H9 (cell line): ENCODE results near the gene CD86. TPM values are rescaled to one million over a fixed set of nuclear protein-coding genes. Genes with fewer than 3 reads are reported as not detected.

ENCODE experiments used
- DNase-seq: peaks from one replicate; pipeline ENCODE4 v3.0.0-alpha.2; 2017
- H2AFZ ChIP-seq: one replicate; pipeline ENCODE4 v1.6.1; 2013; ENCODE audit warnings: mild to moderate bottlenecking, low read length, control low read depth, moderate library complexity
- H2AK5ac ChIP-seq: 2 replicates; pipeline ENCODE4 v1.6.1; 2013; ENCODE audit warnings: low read length, control low read depth, mixed read lengths; ENCODE audit not compliant: insufficient read length
- H2BK120ac ChIP-seq: one replicate; pipeline ENCODE4 v1.6.1; 2013; ENCODE audit warnings: low read depth, mild to moderate bottlenecking, low read length, control low read depth, inconsistent platforms; ENCODE audit not compliant: poor library complexity, severe bottlenecking
- H2BK12ac ChIP-seq: 2 replicates; pipeline ENCODE4 v1.6.1; 2013; ENCODE audit warnings: low read length, control low read depth, mixed read lengths, low read depth; ENCODE audit not compliant: insufficient read length
- H2BK15ac ChIP-seq: 2 replicates; pipeline ENCODE4 v1.6.1; 2013; ENCODE audit warnings: low read depth, low read length, control low read depth
- H2BK20ac ChIP-seq: one replicate; pipeline ENCODE4 v1.6.1; 2013; ENCODE audit warnings: low read depth, mild to moderate bottlenecking, low read length, control low read depth, inconsistent platforms; ENCODE audit not compliant: poor library complexity, severe bottlenecking
- H2BK5ac ChIP-seq: 2 replicates; pipeline ENCODE4 v1.6.1; 2013; ENCODE audit warnings: low read length, control low read depth, mixed read lengths; ENCODE audit not compliant: insufficient read length
- H3K14ac ChIP-seq: 2 replicates; pipeline ENCODE4 v1.6.1; 2013; ENCODE audit warnings: low read length, control low read depth; ENCODE audit not compliant: insufficient read depth
- H3K18ac ChIP-seq: 2 replicates; pipeline ENCODE4 v1.6.1; 2013; ENCODE audit warnings: low read depth, mild to moderate bottlenecking, mixed read lengths, low read length, control low read depth; ENCODE audit not compliant: insufficient read length
- H3K23ac ChIP-seq: 2 replicates; pipeline ENCODE4 v1.6.1; 2013; ENCODE audit warnings: low read length, control low read depth, mixed read lengths, low read depth; ENCODE audit not compliant: insufficient read length
- H3K23me2 ChIP-seq: 2 replicates; pipeline ENCODE4 v1.6.1; 2013; ENCODE audit warnings: low read depth, mild to moderate bottlenecking, mixed read lengths, low read length, control low read depth; ENCODE audit not compliant: insufficient read length, poor library complexity, severe bottlenecking
- H3K27ac ChIP-seq: 2 replicates; pipeline ENCODE4 v1.5.1; 2013; ENCODE audit warnings: low read length, control low read depth, mixed read lengths, low read depth; ENCODE audit not compliant: insufficient read length
- H3K27me3 ChIP-seq: 2 replicates; pipeline ENCODE4 v1.6.1; 2013; ENCODE audit warnings: low read length, control low read depth, inconsistent platforms; ENCODE audit not compliant: insufficient read depth
- H3K4ac ChIP-seq: 2 replicates; pipeline ENCODE4 v1.6.1; 2013; ENCODE audit warnings: low read depth, mild to moderate bottlenecking, control low read depth, inconsistent platforms, low read length, moderate library complexity
- H3K4me1 ChIP-seq: 2 replicates; pipeline ENCODE4 v1.6.1; 2013; ENCODE audit warnings: low read length, control low read depth, inconsistent platforms; ENCODE audit not compliant: insufficient read depth
- H3K4me2 ChIP-seq: 2 replicates; pipeline ENCODE4 v1.6.1; 2013; ENCODE audit warnings: low read length, control low read depth, mixed read lengths; ENCODE audit not compliant: insufficient read length, insufficient read depth
- H3K56ac ChIP-seq: 2 replicates; pipeline ENCODE4 v1.6.1; 2013; ENCODE audit warnings: low read depth, mild to moderate bottlenecking, mixed read lengths, low read length, control low read depth; ENCODE audit not compliant: insufficient read length
- H3K79me1 ChIP-seq: 2 replicates; pipeline ENCODE4 v1.6.1; 2013; ENCODE audit warnings: low read depth, mild to moderate bottlenecking, moderate library complexity, low read length, control low read depth, inconsistent platforms; ENCODE audit not compliant: insufficient read depth, poor library complexity, severe bottlenecking
- H3K79me2 ChIP-seq: 2 replicates; pipeline ENCODE4 v1.6.1; 2013; ENCODE audit warnings: low read length, control low read depth, inconsistent platforms; ENCODE audit not compliant: insufficient read depth
- H3K9ac ChIP-seq: 2 replicates; pipeline ENCODE4 v1.6.1; 2013; ENCODE audit warnings: low read length, control low read depth, mixed read lengths; ENCODE audit not compliant: insufficient read length; ENCODE audit errors: extremely low read depth
- H3K9me3 ChIP-seq: one replicate; pipeline ENCODE4 v1.6.1; 2013; ENCODE audit warnings: low read depth, low read length, inconsistent platforms; ENCODE audit not compliant: control insufficient read depth
- H3T11ph ChIP-seq: one replicate; pipeline ENCODE4 v1.6.1; 2013; ENCODE audit warnings: mild to moderate bottlenecking, low read length, control low read depth, inconsistent platforms
- H4K20me1 ChIP-seq: one replicate; pipeline ENCODE4 v1.6.1; 2013; ENCODE audit not compliant: control insufficient read depth, insufficient read length, insufficient read depth
- H4K5ac ChIP-seq: 2 replicates; pipeline ENCODE4 v1.6.1; 2013; ENCODE audit warnings: low read depth, mild to moderate bottlenecking, mixed read lengths, low read length, control low read depth; ENCODE audit not compliant: insufficient read length
- H4K8ac ChIP-seq: replicated peaks from 2 replicates; pipeline ENCODE4 v1.6.1; 2013; ENCODE audit warnings: low read length, control low read depth, mixed read lengths, low read depth; ENCODE audit not compliant: insufficient read length
- H4K91ac ChIP-seq: 2 replicates; pipeline ENCODE4 v1.6.1; 2013; ENCODE audit warnings: low read depth, mild to moderate bottlenecking, moderate library complexity, mixed read lengths, low read length, control low read depth; ENCODE audit not compliant: insufficient read length
- H3K27ac Mint-ChIP-seq, 3 experiments: 2 replicates in 2 of 3; 3 replicates in 1 of 3; pipeline ENCODE4 v1.8.0; 2020 to 2021; ENCODE audit warnings: mixed read lengths in 3 of 3, mild to moderate bottlenecking in 1 of 3, moderate library complexity in 1 of 3
- H3K27me3 Mint-ChIP-seq: 2 replicates; pipeline ENCODE4 v1.8.0; 2021; ENCODE audit warnings: low read depth, mild to moderate bottlenecking, moderate library complexity, mixed read lengths
- H3K36me3 Mint-ChIP-seq, 3 experiments: 2 replicates in 2 of 3; 3 replicates in 1 of 3; pipeline ENCODE4 v1.8.0; 2020 to 2021; ENCODE audit warnings: low read depth in 3 of 3, mixed read lengths in 3 of 3; ENCODE audit not compliant: insufficient read depth in 1 of 3
- H3K4me1 Mint-ChIP-seq, 2 experiments: 2 replicates each; pipeline ENCODE4 v1.8.0; 2020; ENCODE audit warnings: mixed read lengths in 2 of 2
- H3K4me3 Mint-ChIP-seq, 2 experiments: 2 replicates in 1 of 2; 3 replicates in 1 of 2; pipeline ENCODE4 v1.8.0; 2020 to 2021; ENCODE audit warnings: mild to moderate bottlenecking in 2 of 2, mixed read lengths in 2 of 2, moderate library complexity in 1 of 2
- H3K9me3 Mint-ChIP-seq, 2 experiments: 2 replicates in 1 of 2; 3 replicates in 1 of 2; pipeline ENCODE4 v1.8.0; 2020; ENCODE audit warnings: mild to moderate bottlenecking in 2 of 2, mixed read lengths in 2 of 2, moderate library complexity in 1 of 2
- WGBS: extraction: QIAGEN DNeasy Blood & Tissue Kit; methylation state at CpG from one replicate; pipeline ENCODE4 v1.1.7; 2013; ENCODE audit warnings: missing lambda C conversion rate, low lambda C conversion rate, mixed read lengths; ENCODE audit not compliant: insufficient read length; ENCODE audit errors: extremely low coverage; 5-methylcytosine and 5-hydroxymethylcytosine counted together
- total RNA-seq: library from RNA; stranded (reverse); gene quantifications from 2 replicates; pipeline ENCODE4 v1.2.1, GENCODE V29; 2021
- TF ChIP-seq, protein P1 (sequence below): fragments of 200-600 bp; sonication (generic); conservative IDR thresholded peaks from 3 replicates; pipeline ENCODE4 v1.8.0; 2021; ENCODE audit warnings: antibody characterized with exemption, mild to moderate bottlenecking

CD86 gene
- total RNA-seq, 1 experiment from 2014 or later = not detected

DNA sequence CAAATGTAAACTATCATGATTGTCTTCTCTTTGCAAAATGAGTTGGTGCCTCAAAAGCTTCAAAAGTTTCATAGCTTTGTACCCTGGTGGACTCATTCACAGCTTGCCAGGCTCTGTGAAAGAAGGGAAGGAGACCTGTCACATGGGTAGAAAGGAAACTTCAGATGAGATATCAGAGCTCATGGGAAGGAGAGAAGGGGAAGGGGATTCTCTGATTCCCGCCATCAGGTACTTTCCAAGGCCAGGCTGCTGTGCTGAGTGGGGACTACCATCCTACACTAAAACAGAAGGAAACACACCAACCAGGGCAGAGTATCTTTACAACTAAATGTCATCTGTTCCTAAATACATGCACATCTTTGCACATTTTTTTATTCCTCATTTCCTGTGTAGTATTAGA is 42.3 kb upstream of the CD86 start:
- H3K23ac ChIP-seq = no peak overlapping the region
- H2AFZ ChIP-seq = no peak overlapping the region
- no peak overlapping the region for H3K27ac ChIP-seq
- no peak overlapping the region for H3T11ph ChIP-seq
- no peaks in the 10 kb centered on the region for H4K20me1 ChIP-seq
- H3K79me1 ChIP-seq = no peaks in the 10 kb centered on the region
- no peaks in the 10 kb centered on the region for H3K79me2 ChIP-seq
- H3K9me3 ChIP-seq = no peaks in the 10 kb centered on the region
- H3K23me2 ChIP-seq = no peaks in the 10 kb centered on the region
- H2BK15ac ChIP-seq = no peak overlapping the region
- no peak overlapping the region for H4K8ac ChIP-seq
- no peak overlapping the region for H3K4me2 ChIP-seq
- no peak overlapping the region for H2AK5ac ChIP-seq
- no CpG with 5 or more reads among the region's 1 CpG for WGBS
- peaks cover 7 to 12% of the 10 kb centered on the region in 2 experiments; a peak in 3 of 4 replicates for H3K4me1 Mint-ChIP-seq
- H2BK12ac ChIP-seq = no peak overlapping the region
- no peak overlapping the region for H3K56ac ChIP-seq
- H3K4me1 ChIP-seq = no peaks in the 10 kb centered on the region
- H3K18ac ChIP-seq = no peak overlapping the region
- TF ChIP-seq, protein P1, sequence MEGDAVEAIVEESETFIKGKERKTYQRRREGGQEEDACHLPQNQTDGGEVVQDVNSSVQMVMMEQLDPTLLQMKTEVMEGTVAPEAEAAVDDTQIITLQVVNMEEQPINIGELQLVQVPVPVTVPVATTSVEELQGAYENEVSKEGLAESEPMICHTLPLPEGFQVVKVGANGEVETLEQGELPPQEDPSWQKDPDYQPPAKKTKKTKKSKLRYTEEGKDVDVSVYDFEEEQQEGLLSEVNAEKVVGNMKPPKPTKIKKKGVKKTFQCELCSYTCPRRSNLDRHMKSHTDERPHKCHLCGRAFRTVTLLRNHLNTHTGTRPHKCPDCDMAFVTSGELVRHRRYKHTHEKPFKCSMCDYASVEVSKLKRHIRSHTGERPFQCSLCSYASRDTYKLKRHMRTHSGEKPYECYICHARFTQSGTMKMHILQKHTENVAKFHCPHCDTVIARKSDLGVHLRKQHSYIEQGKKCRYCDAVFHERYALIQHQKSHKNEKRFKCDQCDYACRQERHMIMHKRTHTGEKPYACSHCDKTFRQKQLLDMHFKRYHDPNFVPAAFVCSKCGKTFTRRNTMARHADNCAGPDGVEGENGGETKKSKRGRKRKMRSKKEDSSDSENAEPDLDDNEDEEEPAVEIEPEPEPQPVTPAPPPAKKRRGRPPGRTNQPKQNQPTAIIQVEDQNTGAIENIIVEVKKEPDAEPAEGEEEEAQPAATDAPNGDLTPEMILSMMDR = no peak
- no peaks in the 10 kb centered on the region for H3K36me3 Mint-ChIP-seq
- H2BK20ac ChIP-seq = no peak overlapping the region
- no peak overlapping the region for H2BK5ac ChIP-seq
- no peak overlapping the region for H4K5ac ChIP-seq
- H3K27ac Mint-ChIP-seq = no peak overlapping the region
- H3K4me3 Mint-ChIP-seq = no peak overlapping the region
- H2BK120ac ChIP-seq = no peak overlapping the region
- H3K4ac ChIP-seq = no peak overlapping the region
- no peak for DNase-seq
- no peak overlapping the region for H4K91ac ChIP-seq
- H3K14ac ChIP-seq = no peak overlapping the region
- no peaks in the 10 kb centered on the region for H3K27me3 Mint-ChIP-seq
- no peaks in the 10 kb centered on the region; a peak in 1 of 5 replicates for H3K9me3 Mint-ChIP-seq
- no peak overlapping the region for H3K9ac ChIP-seq
- no peaks in the 10 kb centered on the region for H3K27me3 ChIP-seq
